GM12872 (cell line): ENCODE data around the gene FBXL16.

ENCODE experiments used
- CTCF ChIP-seq: IDR thresholded peaks from 3 replicates; pipeline ENCODE4 v1.5.1; 2011; ENCODE audit warnings: low read depth, mild to moderate bottlenecking, low read length, moderate library complexity; ENCODE audit not compliant: insufficient read depth

Gene FBXL16

GRCh38 chr16:677316-678190 is 28.0 kb downstream of the FBXL16 start:
- no peak for TF ChIP-seq CTCF

DNA sequence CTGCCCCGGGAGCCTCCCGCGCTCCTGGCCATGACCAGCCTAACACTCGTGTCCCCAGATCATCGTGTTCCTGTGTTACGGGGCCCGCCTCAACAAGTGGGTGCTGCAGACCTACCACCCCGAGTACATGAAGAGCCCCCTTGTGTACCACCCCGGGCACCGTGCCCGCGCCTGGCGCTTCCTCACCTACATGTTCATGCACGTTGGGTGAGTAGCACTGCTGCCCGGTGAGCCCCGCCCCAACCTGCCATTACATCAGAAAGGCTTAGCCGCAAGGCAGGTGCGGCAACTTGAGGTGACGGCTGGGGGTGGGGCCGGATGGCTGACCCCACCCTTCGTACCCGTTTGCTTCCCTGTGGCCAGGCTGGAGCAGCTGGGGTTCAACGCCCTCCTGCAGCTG is 28.7 kb downstream of the FBXL16 start:
- no peak for TF ChIP-seq CTCF

DNA sequence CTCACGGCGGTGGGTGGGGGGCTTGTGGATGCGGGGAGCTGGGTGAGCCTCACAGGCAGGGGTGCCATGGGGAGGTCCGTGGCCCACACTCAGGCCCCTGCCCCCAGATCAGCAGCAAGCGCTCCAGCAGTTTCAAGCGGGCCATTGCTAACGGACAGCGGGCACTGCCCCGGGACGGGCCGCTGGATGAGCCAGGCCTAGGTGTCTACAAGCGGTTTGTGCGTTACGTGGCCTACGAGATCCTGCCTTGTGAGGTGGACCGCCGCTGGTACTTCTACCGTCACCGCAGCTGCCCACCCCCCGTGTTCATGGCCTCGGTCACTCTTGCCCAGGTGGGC is 29.1 kb downstream of the FBXL16 start:
- TF ChIP-seq CTCF, result no peak

- no peak for TF ChIP-seq CTCF
These were observed 29.6 kb downstream of the FBXL16 start for GRCh38 chr16:675884-676564.

DNA sequence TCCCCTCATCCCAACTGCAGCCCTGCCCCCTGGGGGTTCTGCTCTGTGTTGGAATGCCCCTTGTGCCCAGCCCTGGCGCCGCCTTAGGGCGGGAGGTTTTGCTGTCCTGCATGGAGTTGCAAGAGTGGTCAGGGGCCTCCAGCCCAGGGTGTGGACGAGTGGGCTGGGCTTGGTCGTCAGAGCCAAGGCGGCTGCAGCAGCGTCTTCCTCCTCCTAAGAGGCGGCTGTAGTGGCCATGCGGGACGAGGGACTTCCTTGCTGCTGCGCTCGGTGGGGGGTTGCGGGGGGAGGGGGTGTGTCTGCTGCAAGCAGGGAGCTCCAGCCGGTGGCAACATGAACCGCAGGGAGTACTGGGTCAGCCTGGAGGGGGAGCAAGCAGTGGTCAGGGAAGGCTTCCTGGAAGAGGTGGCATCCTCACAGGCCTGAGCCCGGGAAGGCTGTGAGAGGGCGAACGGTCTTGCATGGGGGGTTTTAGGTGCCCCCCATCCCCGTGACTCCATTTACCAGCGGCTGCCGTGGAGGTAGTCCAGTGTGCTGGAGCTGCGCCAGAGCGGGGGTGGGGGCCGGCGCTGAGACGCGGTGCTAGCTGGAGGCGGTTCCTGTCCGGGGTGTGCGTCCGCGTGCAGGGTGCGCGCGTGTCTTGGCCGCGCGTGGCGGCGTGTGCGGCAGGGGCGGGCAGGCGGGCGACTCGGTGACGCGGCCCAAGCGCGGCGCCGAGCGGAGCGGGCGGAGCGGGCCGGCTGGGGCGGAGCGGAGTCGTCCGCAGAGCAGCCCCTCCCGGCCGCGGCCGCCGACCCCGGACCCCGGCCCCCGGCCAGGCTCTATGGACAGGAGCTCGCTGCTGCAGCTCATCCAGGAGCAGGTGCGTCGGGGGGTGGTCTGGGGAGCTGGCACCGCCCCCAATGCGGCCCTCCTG is 30.4 kb downstream of the FBXL16 start, which contains the start of gene RHBDL1:
TSS of gene RHBDL1 (plus strand) at position 704 of the 916 bp plus-strand sequence. CDS start at position 824, 120 bp downstream.
- no peak for TF ChIP-seq CTCF

DNA sequence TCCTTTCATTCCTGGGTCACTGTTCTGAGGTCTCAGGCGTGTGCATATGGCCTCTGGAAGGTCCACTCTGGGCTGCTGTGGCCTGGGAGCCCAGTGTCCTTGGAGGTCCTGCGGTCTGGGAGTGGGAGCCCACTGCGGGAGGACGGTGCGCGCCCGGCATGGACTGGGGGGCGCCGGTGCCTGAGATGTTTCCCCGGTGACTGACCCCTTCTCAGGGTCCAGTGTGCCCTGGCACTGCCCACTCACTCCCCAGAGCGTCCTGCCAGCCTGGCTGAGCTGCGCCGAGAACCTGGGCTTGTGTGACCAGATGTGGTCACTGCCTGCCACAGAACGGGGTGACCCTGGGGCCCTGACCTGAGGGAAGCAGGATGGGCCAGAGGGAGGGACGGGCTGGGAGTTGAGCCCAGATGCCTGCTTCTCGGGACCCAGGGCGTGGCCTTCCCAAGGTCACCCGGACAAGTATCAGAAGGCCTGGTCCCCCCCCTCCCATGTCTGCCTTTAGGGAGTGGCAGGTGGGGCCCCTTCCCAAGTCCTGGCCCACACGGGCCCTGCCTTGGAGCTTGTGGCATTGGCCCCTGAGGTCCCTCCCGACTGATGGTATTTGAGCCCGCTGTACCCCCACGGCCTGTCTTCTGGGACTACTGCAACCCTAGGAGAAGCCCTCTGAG is 31.3 kb downstream of the FBXL16 start:
- no peak for TF ChIP-seq CTCF
